Activated CD8-positive, alpha-beta memory T cell treated with anti-CD3 and anti-CD28 coated beads, Interleukin-2, amount 50 U/mL, for 24 hours (primary cell): ENCODE measurements around the gene SHLD1.

Source experiments
- DNase-seq: peaks from one replicate; pipeline ENCODE4 v3.0.0-alpha.2; 2020; ENCODE audit errors: extremely low read depth

SHLD1 gene

GRCh38 chr20:5888041-5888440, 137.8 kb downstream of the SHLD1 start:
- no peak for DNase-seq

- DNase-seq = no peak
Measured at GRCh38 chr20:5890773-5891441, 140.7 kb downstream of the SHLD1 start.

- no peak for DNase-seq
Measured at GRCh38 chr20:5893052-5893451, 142.9 kb downstream of the SHLD1 start.

- no peak for DNase-seq
Measured at GRCh38 chr20:5893621-5894020, 143.4 kb downstream of the SHLD1 start.

- DNase-seq = no peak
Measured at GRCh38 chr20:5895626-5896025, 145.4 kb downstream of the SHLD1 start.

GRCh38 chr20:5899444-5899843, 149.2 kb downstream of the SHLD1 start:
- no peak for DNase-seq

- no peak for DNase-seq
Measured at GRCh38 chr20:5900908-5901307, 150.7 kb downstream of the SHLD1 start.

GRCh38 chr20:5908981-5909380, 158.8 kb downstream of the SHLD1 start:
- DNase-seq = no peak

- DNase-seq = no peak
Measured at GRCh38 chr20:5910186-5910585, 160.0 kb downstream of the SHLD1 start.

- DNase-seq = no peak
Measured at GRCh38 chr20:5913166-5913565, 163.0 kb downstream of the SHLD1 start.
